HUES64 (cell line): ENCODE measurements around the gene SCGB3A2. TPM values are rescaled to one million over a fixed set of nuclear protein-coding genes. Genes with fewer than 3 reads are reported as not detected.

Experiments
- H3K27ac ChIP-seq: 2 replicates; pipeline ENCODE4 v1.7.0; 2013; ENCODE audit warnings: low read depth, low read length, inconsistent platforms
- H3K27me3 ChIP-seq: 2 replicates; pipeline ENCODE4 v1.6.1; 2013; ENCODE audit warnings: mild to moderate bottlenecking, low read length; ENCODE audit not compliant: insufficient read depth
- H3K36me3 ChIP-seq: 2 replicates; pipeline ENCODE4 v1.6.1; 2013; ENCODE audit warnings: mild to moderate bottlenecking, low read length; ENCODE audit not compliant: insufficient read depth
- H3K4me1 ChIP-seq: 2 replicates; pipeline ENCODE4 v1.6.1; 2013; ENCODE audit warnings: mild to moderate bottlenecking, low read length, moderate library complexity; ENCODE audit not compliant: insufficient read depth
- H3K4me3 ChIP-seq: 2 replicates; pipeline ENCODE4 v1.5.1; 2013; ENCODE audit warnings: mild to moderate bottlenecking, low read length, moderate library complexity
- H3K9ac ChIP-seq: 2 replicates; pipeline ENCODE4 v1.6.1; 2013; ENCODE audit warnings: mild to moderate bottlenecking, low read depth, low read length
- H3K9me3 ChIP-seq: 2 replicates; pipeline ENCODE4 v1.6.1; 2013; ENCODE audit warnings: low read depth, low read length; ENCODE audit not compliant: insufficient read depth
- WGBS: fragments of 150-250, 120-280 bp; methylation state at CpG from one replicate; pipeline ENCODE4 v1.1.7; 2013; ENCODE audit warnings: missing lambda C conversion rate; 5-methylcytosine and 5-hydroxymethylcytosine counted together
- polyA plus RNA-seq, 2 experiments: library from polyadenylated mRNA; stranded (reverse); fragments of 50-300 nt; gene quantifications; one replicate each; pipeline ENCODE4 v1.2.3, GENCODE V29; 2013

SCGB3A2 gene
- polyA plus RNA-seq (2013, experiment 1 of 2), result 53.7 TPM
- 44.4 TPM for polyA plus RNA-seq (2013, experiment 2 of 2)

GRCh38 chr5:147878066-147878759 is at the start of gene SCGB3A2:
Gene SCGB3A2, plus strand, starts transcription at chr5:147878711. Its CDS starts 93 bp downstream, at chr5:147878804.
- Histone ChIP-seq H3K9me3 (no peaks in the 10 kb centered on the region), H3K4me1 (peaks cover 43% of the 10 kb centered on the region), H3K36me3 (peaks cover 7% of the 10 kb centered on the region; the same call in 1 of the 2 replicates), H3K27me3 (no peaks in the 10 kb centered on the region), H3K27ac (no peak within 1 kb of the TSS; the same call in 1 of the 2 replicates), H3K9ac (no peak within 1 kb of the TSS), H3K4me3 (no peak within 1 kb of the TSS)
- 92% methylated on average over 1 of the region's 2 CpGs for WGBS

- H3K4me1 ChIP-seq, result no peaks in the 10 kb centered on the region
- H3K27ac ChIP-seq, result no peak overlapping the region
- H3K9me3 ChIP-seq, result no peaks in the 10 kb centered on the region
- no peak overlapping the region for H3K9ac ChIP-seq
- H3K4me3 ChIP-seq, result no peak overlapping the region
- H3K27me3 ChIP-seq, result no peaks in the 10 kb centered on the region
- H3K36me3 ChIP-seq, result no peaks in the 10 kb centered on the region
Observed at GRCh38 chr5:147830035-147830434, 48.5 kb upstream of the SCGB3A2 start.

- H3K4me1 ChIP-seq, result no peaks in the 10 kb centered on the region
- no peaks in the 10 kb centered on the region for H3K9me3 ChIP-seq
- H3K4me3 ChIP-seq, result no peak within 1 kb of the TSS
- H3K27ac ChIP-seq, result no peak within 1 kb of the TSS
- 91% methylated on average over 3 of the region's 3 CpGs for WGBS
- H3K36me3 ChIP-seq, result no peaks in the 10 kb centered on the region
- no peaks in the 10 kb centered on the region for H3K27me3 ChIP-seq
- H3K9ac ChIP-seq, result no peak within 1 kb of the TSS
Observed at GRCh38 chr5:147831465-147831864, 47.0 kb upstream of the SCGB3A2 start, which contains the start of gene SPINK1. Gene SPINK1, minus strand, starts transcription at chr5:147831671. Its CDS starts 94 bp downstream, at chr5:147831577.

- no peak overlapping the region for H3K4me3 ChIP-seq
- H3K36me3 ChIP-seq, result no peaks in the 10 kb centered on the region
- no peak overlapping the region for H3K9ac ChIP-seq
- no peaks in the 10 kb centered on the region for H3K27me3 ChIP-seq
- no peaks in the 10 kb centered on the region for H3K4me1 ChIP-seq
- 85% methylated on average over 1 of the region's 1 CpG for WGBS
- H3K9me3 ChIP-seq, result no peaks in the 10 kb centered on the region
- H3K27ac ChIP-seq, result no peak overlapping the region
Observed at GRCh38 chr5:147832541-147832940, 46.0 kb upstream of the SCGB3A2 start.

GRCh38 chr5:147835386-147835798 is 43.1 kb upstream of the SCGB3A2 start:
- Histone ChIP-seq H3K4me1 (no peaks in the 10 kb centered on the region), H3K9ac (no peak overlapping the region), H3K36me3 (no peaks in the 10 kb centered on the region), H3K4me3 (no peak overlapping the region), H3K27me3 (no peaks in the 10 kb centered on the region), H3K27ac (no peak overlapping the region), H3K9me3 (no peaks in the 10 kb centered on the region)
- 93% methylated on average over 2 of the region's 2 CpGs for WGBS

GRCh38 chr5:147836439-147836838 is 42.1 kb upstream of the SCGB3A2 start:
- Histone ChIP-seq H3K4me1 (no peaks in the 10 kb centered on the region), H3K27ac (no peak overlapping the region), H3K9me3 (no peaks in the 10 kb centered on the region), H3K36me3 (no peaks in the 10 kb centered on the region), H3K4me3 (no peak overlapping the region), H3K27me3 (no peaks in the 10 kb centered on the region), H3K9ac (no peak overlapping the region)
- 89% methylated on average over 3 of the region's 3 CpGs for WGBS

GRCh38 chr5:147842869-147843268 is 35.6 kb upstream of the SCGB3A2 start:
- Histone ChIP-seq H3K4me3 (no peak overlapping the region), H3K27me3 (no peaks in the 10 kb centered on the region), H3K4me1 (0 out of 2 replicates have a peak, but pooled peaks cover 3% of the 10 kb centered on the region), H3K9ac (no peak overlapping the region), H3K9me3 (no peaks in the 10 kb centered on the region), H3K27ac (no peak overlapping the region), H3K36me3 (no peaks in the 10 kb centered on the region)
- WGBS, result 83% methylated on average over 2 of the region's 2 CpGs

- H3K27me3 ChIP-seq, result no peaks in the 10 kb centered on the region
- no peak overlapping the region for H3K4me3 ChIP-seq
- no peaks in the 10 kb centered on the region for H3K9me3 ChIP-seq
- H3K9ac ChIP-seq, result no peak overlapping the region
- 93% methylated on average over 3 of the region's 3 CpGs for WGBS
- no peaks in the 10 kb centered on the region for H3K36me3 ChIP-seq
- 0 out of 2 replicates have a peak, but pooled peaks cover 3% of the 10 kb centered on the region for H3K4me1 ChIP-seq
- H3K27ac ChIP-seq, result no peak overlapping the region
Observed at GRCh38 chr5:147844846-147845245, 33.7 kb upstream of the SCGB3A2 start.

- no peak overlapping the region for H3K27ac ChIP-seq
- no peaks in the 10 kb centered on the region for H3K9me3 ChIP-seq
- 91% methylated on average over 4 of the region's 4 CpGs for WGBS
Observed at GRCh38 chr5:147845618-147846017, 32.9 kb upstream of the SCGB3A2 start.

GRCh38 chr5:147849226-147849625 is 29.3 kb upstream of the SCGB3A2 start:
- H3K36me3 ChIP-seq, result no peaks in the 10 kb centered on the region
- H3K4me1 ChIP-seq, result 0 out of 2 replicates have a peak, but pooled peaks cover under 1% of the 10 kb centered on the region
- no peak overlapping the region for H3K4me3 ChIP-seq
- H3K9ac ChIP-seq, result no peak overlapping the region
- H3K9me3 ChIP-seq, result no peaks in the 10 kb centered on the region
- 91% methylated on average over 2 of the region's 2 CpGs for WGBS
- H3K27me3 ChIP-seq, result no peaks in the 10 kb centered on the region
- no peak overlapping the region for H3K27ac ChIP-seq

More at GRCh38 chr5:147845618-147846017, 32.9 kb upstream of the SCGB3A2 start:
- no peaks in the 10 kb centered on the region for H3K36me3 ChIP-seq
- no peaks in the 10 kb centered on the region for H3K27me3 ChIP-seq
- H3K9ac ChIP-seq, result no peak overlapping the region
- H3K4me1 ChIP-seq, result 0 out of 2 replicates have a peak, but pooled peaks cover 3% of the 10 kb centered on the region
- H3K4me3 ChIP-seq, result no peak overlapping the region

- H3K36me3 ChIP-seq, result no peaks in the 10 kb centered on the region
- H3K4me3 ChIP-seq, result no peak overlapping the region
- H3K9ac ChIP-seq, result no peak overlapping the region
- 83% methylated on average over 3 of the region's 3 CpGs for whole genome bisulfite sequencing
- H3K27ac ChIP-seq, result no peak overlapping the region
- 0 out of 2 replicates have a peak, but pooled peaks cover 4% of the 10 kb centered on the region for H3K4me1 ChIP-seq
- no peaks in the 10 kb centered on the region for H3K27me3 ChIP-seq
- H3K9me3 ChIP-seq, result no peaks in the 10 kb centered on the region
Observed at GRCh38 chr5:147851578-147851977, 26.9 kb upstream of the SCGB3A2 start.
